ENCODE data around the gene SORCS2.
A peak's percentile ranks its signal among the peaks of the same experiment; 100 is the strongest.

The SORCS2 gene

DNA sequence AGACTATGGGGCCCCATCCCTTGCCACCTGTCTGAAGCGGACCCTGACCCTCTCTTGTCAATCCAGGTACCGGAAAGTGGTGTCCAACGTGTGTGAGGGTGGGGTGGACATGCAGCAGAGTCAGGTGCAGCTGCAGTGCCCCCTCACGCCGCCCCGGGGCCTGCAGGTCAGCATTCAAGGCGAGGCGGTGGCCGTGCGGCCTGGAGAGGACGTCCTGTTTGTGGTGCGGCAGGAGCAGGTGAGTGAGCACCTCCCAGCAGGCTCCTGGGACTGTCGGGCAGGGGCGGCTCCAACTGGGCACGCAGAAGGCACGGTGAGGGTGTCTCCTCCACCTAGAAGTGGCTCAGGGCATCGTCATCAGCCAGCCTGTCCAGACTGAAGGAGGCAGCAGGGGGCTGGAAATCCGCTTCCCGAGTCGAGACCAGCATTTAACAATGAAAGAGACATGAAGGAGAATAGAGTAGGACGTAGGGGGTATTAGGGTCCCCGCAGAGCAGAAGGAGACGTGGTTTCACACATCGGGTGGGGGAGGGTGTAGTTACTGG is 525.7 kb downstream of the SORCS2 start:
- H3K4me3 ChIP-seq (ENCODE audit: low read length in 2 of 2) = no peak overlapping the region
- peaks cover 7% of the 10 kb centered on the region for H3K4me1 ChIP-seq (ENCODE audit: control insufficient read depth, insufficient read depth, low read length)
- peaks cover 0 to 7% of the 10 kb centered on the region in 2 donors for H3K9me3 ChIP-seq (ENCODE audit: control insufficient read depth in 2 of 2, low read length in 2 of 2)
- H3K27me3 ChIP-seq (ENCODE audit: control insufficient read depth in 1 of 2, insufficient read depth in 2 of 2, low read length in 2 of 2) = peaks cover 0 to 2% of the 10 kb centered on the region in 2 donors
- no peak overlapping the region for H3K9ac ChIP-seq (ENCODE audit: low read length in 2 of 2)
- no peak overlapping the region for H3K27ac ChIP-seq (ENCODE audit: low read length)
- H3K36me3 ChIP-seq (ENCODE audit: control insufficient read depth in 2 of 2, insufficient read depth in 2 of 2, low read length in 2 of 2) = no peaks in the 10 kb centered on the region

DNA sequence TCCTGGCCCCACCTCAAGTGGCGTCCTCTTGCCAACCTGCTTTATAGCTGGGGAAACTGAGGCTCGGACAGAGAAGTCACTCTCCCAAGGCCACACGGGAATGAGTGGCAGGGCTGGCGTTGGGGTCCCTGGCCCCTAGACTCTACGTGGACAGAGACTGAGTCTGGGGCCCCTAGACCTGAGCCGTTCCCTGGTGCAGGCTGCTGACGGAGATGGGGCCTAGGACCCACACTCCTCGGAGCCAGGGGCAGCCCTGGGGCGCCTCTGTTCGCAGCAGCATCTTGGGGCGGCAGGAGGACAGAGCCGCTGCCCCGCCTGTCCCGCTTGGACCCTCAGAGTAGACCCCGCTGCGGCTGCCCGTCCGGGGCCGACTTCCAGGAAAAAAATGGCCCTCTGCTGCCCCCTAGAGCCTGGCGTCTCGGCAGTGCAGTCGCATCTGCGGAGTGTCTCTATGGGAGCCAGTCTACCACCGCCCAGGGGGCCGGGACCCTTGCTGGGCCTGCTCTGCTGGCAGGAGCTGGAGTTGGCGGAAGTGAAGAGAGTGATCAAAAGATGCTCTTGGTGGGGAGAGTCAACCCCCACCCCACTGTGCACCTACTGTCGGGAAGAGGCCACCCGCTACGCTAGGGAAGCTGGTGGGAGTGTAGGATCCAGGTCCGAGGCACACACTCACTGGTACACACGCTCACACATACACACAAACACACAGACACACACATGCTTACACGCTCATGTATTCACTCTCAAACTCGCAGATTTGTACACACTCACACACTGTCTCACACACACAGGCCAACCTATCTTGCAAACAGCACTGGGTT is 527.2 kb downstream of the SORCS2 start:
- Histone ChIP-seq H3K4me3 (ENCODE audit: low read length in 2 of 2) (peak overlapping the region in 1 of 2 donors; percentile 40), H3K27me3 (ENCODE audit: control insufficient read depth in 1 of 2, insufficient read depth in 2 of 2, low read length in 2 of 2) (peaks cover 0 to 2% of the 10 kb centered on the region in 2 donors)

GRCh38 chr4:7721984-7722551 is 529.7 kb downstream of the SORCS2 start:
- peaks cover 7% of the 10 kb centered on the region for H3K4me1 ChIP-seq (ENCODE audit: control insufficient read depth, insufficient read depth, low read length)
- H3K27me3 ChIP-seq (ENCODE audit: control insufficient read depth in 1 of 2, insufficient read depth in 2 of 2, low read length in 2 of 2) = peaks cover 0 to 2% of the 10 kb centered on the region in 2 donors
- no peak overlapping the region for H3K27ac ChIP-seq (ENCODE audit: low read length)
- no peaks in the 10 kb centered on the region for H3K36me3 ChIP-seq (ENCODE audit: control insufficient read depth in 2 of 2, insufficient read depth in 2 of 2, low read length in 2 of 2)
- H3K9ac ChIP-seq (ENCODE audit: low read length in 2 of 2) = no peak overlapping the region
- H3K9me3 ChIP-seq (ENCODE audit: control insufficient read depth in 2 of 2, low read length in 2 of 2) = no peaks in the 10 kb centered on the region
- no peak overlapping the region for H3K4me3 ChIP-seq (ENCODE audit: low read length in 2 of 2)

More for the DNA sequence above, 527.2 kb downstream of the SORCS2 start:
- Histone ChIP-seq H3K9ac (ENCODE audit: low read length in 2 of 2) (no peak overlapping the region), H3K36me3 (ENCODE audit: control insufficient read depth in 2 of 2, insufficient read depth in 2 of 2, low read length in 2 of 2) (no peaks in the 10 kb centered on the region), H3K9me3 (ENCODE audit: control insufficient read depth in 2 of 2, low read length in 2 of 2) (no peaks in the 10 kb centered on the region), H3K27ac (ENCODE audit: low read length) (no peak overlapping the region), H3K4me1 (ENCODE audit: control insufficient read depth, insufficient read depth, low read length) (peaks cover 7% of the 10 kb centered on the region)

GRCh38 chr4:7722766-7723387 is 530.5 kb downstream of the SORCS2 start:
- no peak overlapping the region for H3K4me3 ChIP-seq (ENCODE audit: low read length in 2 of 2)
- H3K4me1 ChIP-seq (ENCODE audit: control insufficient read depth, insufficient read depth, low read length) = peaks cover 7% of the 10 kb centered on the region
- peaks cover 0 to 2% of the 10 kb centered on the region in 2 donors for H3K27me3 ChIP-seq (ENCODE audit: control insufficient read depth in 1 of 2, insufficient read depth in 2 of 2, low read length in 2 of 2)
- no peaks in the 10 kb centered on the region for H3K36me3 ChIP-seq (ENCODE audit: control insufficient read depth in 2 of 2, insufficient read depth in 2 of 2, low read length in 2 of 2)
- no peaks in the 10 kb centered on the region for H3K9me3 ChIP-seq (ENCODE audit: control insufficient read depth in 2 of 2, low read length in 2 of 2)
- H3K9ac ChIP-seq (ENCODE audit: low read length in 2 of 2) = no peak overlapping the region
- no peak overlapping the region for H3K27ac ChIP-seq (ENCODE audit: low read length)

GRCh38 chr4:7723625-7724024 is 531.3 kb downstream of the SORCS2 start:
- Histone ChIP-seq H3K36me3 (ENCODE audit: control insufficient read depth in 2 of 2, insufficient read depth in 2 of 2, low read length in 2 of 2) (no peaks in the 10 kb centered on the region), H3K4me1 (ENCODE audit: control insufficient read depth, insufficient read depth, low read length) (peaks cover 7% of the 10 kb centered on the region), H3K9me3 (ENCODE audit: control insufficient read depth in 2 of 2, low read length in 2 of 2) (no peaks in the 10 kb centered on the region), H3K27me3 (ENCODE audit: control insufficient read depth in 1 of 2, insufficient read depth in 2 of 2, low read length in 2 of 2) (peaks cover 0 to 2% of the 10 kb centered on the region in 2 donors), H3K4me3 (ENCODE audit: low read length in 2 of 2) (no peak overlapping the region), H3K9ac (ENCODE audit: low read length in 2 of 2) (no peak overlapping the region), H3K27ac (ENCODE audit: low read length) (no peak overlapping the region)

DNA sequence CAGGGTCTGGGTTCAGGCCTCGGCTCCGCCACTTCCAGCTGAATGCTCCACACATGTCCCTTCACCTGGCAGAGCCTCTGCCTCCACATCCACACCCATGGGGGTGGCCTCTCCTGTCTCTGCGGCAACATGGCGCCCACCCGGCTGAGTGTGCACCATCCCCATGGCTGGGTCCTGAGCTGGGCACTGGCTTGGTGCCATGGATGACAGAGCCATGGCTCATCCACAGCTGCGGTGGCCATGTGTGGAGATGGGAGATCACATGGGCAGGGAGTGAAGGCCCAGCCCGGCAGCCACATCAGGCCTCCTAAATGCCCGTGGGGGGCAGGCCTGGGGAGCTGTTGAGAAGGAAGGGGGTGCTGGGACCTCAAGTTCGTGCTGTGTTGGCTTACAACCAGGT is 533.6 kb downstream of the SORCS2 start:
- H3K36me3 ChIP-seq (ENCODE audit: control insufficient read depth in 2 of 2, insufficient read depth in 2 of 2, low read length in 2 of 2) = no peaks in the 10 kb centered on the region
- no peak overlapping the region for H3K4me3 ChIP-seq (ENCODE audit: low read length in 2 of 2)
- no peaks in the 10 kb centered on the region for H3K4me1 ChIP-seq (ENCODE audit: control insufficient read depth, insufficient read depth, low read length)
- H3K9ac ChIP-seq (ENCODE audit: low read length in 2 of 2) = no peak overlapping the region
- H3K27me3 ChIP-seq (ENCODE audit: control insufficient read depth in 1 of 2, insufficient read depth in 2 of 2, low read length in 2 of 2) = no peaks in the 10 kb centered on the region
- no peak overlapping the region for H3K27ac ChIP-seq (ENCODE audit: low read length)
- H3K9me3 ChIP-seq (ENCODE audit: control insufficient read depth in 2 of 2, low read length in 2 of 2) = no peaks in the 10 kb centered on the region

DNA sequence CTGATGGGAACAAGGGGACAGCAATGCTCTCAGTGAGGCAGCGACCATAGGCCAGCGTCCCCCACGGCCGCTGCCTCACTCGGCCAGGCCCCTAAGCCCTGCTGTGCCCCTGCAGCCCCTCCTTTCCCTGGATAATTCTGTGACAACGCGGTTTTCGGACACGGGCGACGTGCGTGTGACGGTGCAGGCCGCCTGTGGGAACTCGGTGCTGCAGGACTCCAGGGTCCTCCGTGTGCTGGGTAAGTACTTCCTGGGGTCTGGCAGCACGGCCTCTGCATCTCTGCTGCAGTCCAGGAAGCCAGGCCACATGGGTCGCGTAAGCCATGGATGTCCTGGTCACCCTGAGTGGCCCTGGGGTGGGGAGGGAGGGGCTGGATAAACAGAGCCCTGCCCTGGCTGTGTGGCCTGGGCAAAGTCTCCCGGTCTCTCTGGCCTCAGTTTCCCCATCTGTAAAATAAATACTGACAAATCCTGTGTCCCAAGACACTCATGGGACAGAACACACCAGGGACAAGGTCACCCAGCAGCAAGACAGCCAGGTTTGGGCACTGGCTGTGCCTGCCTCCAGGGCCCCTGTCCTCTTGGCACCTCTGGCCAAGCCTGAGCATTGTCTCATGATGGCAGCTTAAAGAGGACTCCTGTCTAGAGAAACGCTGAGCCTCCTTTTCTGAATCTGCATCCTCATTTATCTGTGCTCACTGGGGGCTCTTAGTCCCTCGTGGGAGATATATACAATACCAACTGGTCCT is 534.5 kb downstream of the SORCS2 start:
- H3K36me3 ChIP-seq (ENCODE audit: control insufficient read depth in 2 of 2, insufficient read depth in 2 of 2, low read length in 2 of 2) = no peaks in the 10 kb centered on the region
- H3K27me3 ChIP-seq (ENCODE audit: control insufficient read depth in 1 of 2, insufficient read depth in 2 of 2, low read length in 2 of 2) = no peaks in the 10 kb centered on the region
- no peaks in the 10 kb centered on the region for H3K4me1 ChIP-seq (ENCODE audit: control insufficient read depth, insufficient read depth, low read length)
- H3K9ac ChIP-seq (ENCODE audit: low read length in 2 of 2) = no peak overlapping the region
- H3K9me3 ChIP-seq (ENCODE audit: control insufficient read depth in 2 of 2, low read length in 2 of 2) = no peaks in the 10 kb centered on the region
- no peak overlapping the region for H3K4me3 ChIP-seq (ENCODE audit: low read length in 2 of 2)
- H3K27ac ChIP-seq (ENCODE audit: low read length) = no peak overlapping the region

DNA sequence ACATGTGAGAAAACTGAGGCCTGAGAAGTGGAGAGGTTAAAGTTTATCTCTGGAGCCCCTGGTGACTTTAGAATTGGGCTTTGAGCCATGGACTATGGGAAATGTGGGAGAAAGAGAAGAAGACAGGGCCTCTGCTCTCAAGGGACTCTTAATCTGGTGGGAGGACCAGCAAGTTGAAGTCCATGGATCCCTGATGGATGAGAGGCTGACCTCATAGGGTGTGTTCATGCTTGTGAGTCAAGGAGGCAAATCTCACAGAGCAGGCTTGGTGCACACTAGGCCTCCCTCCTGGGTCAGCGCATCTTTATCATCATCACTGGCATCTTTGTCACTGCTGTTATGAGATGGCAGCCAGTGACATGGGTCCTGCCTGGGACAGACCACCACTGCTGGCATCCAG is 535.4 kb downstream of the SORCS2 start:
- no peaks in the 10 kb centered on the region for H3K4me1 ChIP-seq (ENCODE audit: control insufficient read depth, insufficient read depth, low read length)
- no peaks in the 10 kb centered on the region for H3K36me3 ChIP-seq (ENCODE audit: control insufficient read depth in 2 of 2, insufficient read depth in 2 of 2, low read length in 2 of 2)
- no peak overlapping the region for H3K9ac ChIP-seq (ENCODE audit: low read length in 2 of 2)
- no peaks in the 10 kb centered on the region for H3K9me3 ChIP-seq (ENCODE audit: control insufficient read depth in 2 of 2, low read length in 2 of 2)
- no peak overlapping the region for H3K4me3 ChIP-seq (ENCODE audit: low read length in 2 of 2)
- no peak overlapping the region for H3K27ac ChIP-seq (ENCODE audit: low read length)
- H3K27me3 ChIP-seq (ENCODE audit: control insufficient read depth in 1 of 2, insufficient read depth in 2 of 2, low read length in 2 of 2) = no peaks in the 10 kb centered on the region

DNA sequence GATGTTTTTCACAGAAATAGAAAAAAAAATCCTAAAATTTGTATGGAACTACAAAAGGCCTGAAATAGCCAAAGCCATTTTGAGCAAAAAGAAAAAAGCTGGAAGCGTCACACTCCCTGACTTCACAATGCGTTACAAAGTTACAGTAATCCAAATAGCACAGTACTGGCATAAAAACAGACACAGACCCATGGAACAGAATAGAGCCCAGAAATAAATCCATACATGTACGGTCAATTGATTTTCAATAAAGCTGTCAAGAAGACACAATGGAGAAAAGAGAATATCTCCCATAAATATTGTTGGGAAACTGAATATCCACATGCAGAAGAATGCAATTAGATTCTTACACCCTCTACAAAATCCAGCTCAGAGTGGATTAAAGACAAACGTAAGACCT is 539.1 kb downstream of the SORCS2 start:
- H3K9me3 ChIP-seq (ENCODE audit: control insufficient read depth in 2 of 2, low read length in 2 of 2) = no peaks in the 10 kb centered on the region
- no peaks in the 10 kb centered on the region for H3K36me3 ChIP-seq (ENCODE audit: control insufficient read depth in 2 of 2, insufficient read depth in 2 of 2, low read length in 2 of 2)
- no peak overlapping the region for H3K27ac ChIP-seq (ENCODE audit: low read length)
- H3K4me3 ChIP-seq (ENCODE audit: low read length in 2 of 2) = no peak overlapping the region
- H3K4me1 ChIP-seq (ENCODE audit: control insufficient read depth, insufficient read depth, low read length) = no peaks in the 10 kb centered on the region
- no peaks in the 10 kb centered on the region for H3K27me3 ChIP-seq (ENCODE audit: control insufficient read depth in 1 of 2, insufficient read depth in 2 of 2, low read length in 2 of 2)
- no peak overlapping the region for H3K9ac ChIP-seq (ENCODE audit: low read length in 2 of 2)

GRCh38 chr4:7732263-7732662 is 539.9 kb downstream of the SORCS2 start:
- no peaks in the 10 kb centered on the region for H3K36me3 ChIP-seq (ENCODE audit: control insufficient read depth in 2 of 2, insufficient read depth in 2 of 2, low read length in 2 of 2)
- no peak overlapping the region for H3K27ac ChIP-seq (ENCODE audit: low read length)
- no peaks in the 10 kb centered on the region for H3K4me1 ChIP-seq (ENCODE audit: control insufficient read depth, insufficient read depth, low read length)
- no peak overlapping the region for H3K9ac ChIP-seq (ENCODE audit: low read length in 2 of 2)
- no peaks in the 10 kb centered on the region for H3K27me3 ChIP-seq (ENCODE audit: control insufficient read depth in 1 of 2, insufficient read depth in 2 of 2, low read length in 2 of 2)
- no peaks in the 10 kb centered on the region for H3K9me3 ChIP-seq (ENCODE audit: control insufficient read depth in 2 of 2, low read length in 2 of 2)
- no peak overlapping the region for H3K4me3 ChIP-seq (ENCODE audit: low read length in 2 of 2)

All from stomach smooth muscle (tissue), 2 donors.